GM19328 (cell line): Measurements from ENCODE around the gene B3GALNT2.
A peak's percentile ranks its signal among the peaks of the same experiment; 100 is the strongest.

ENCODE experiments used
- ATAC-seq: cut with Tn5 transposase; IDR thresholded peaks from one replicate; pipeline ENCODE4 v1.9.1; 2021; ENCODE audit warnings: mild to moderate bottlenecking, moderate library complexity; ENCODE audit not compliant: unreplicated experiment

Gene B3GALNT2

GRCh38 chr1:235455823-235456222 is 48.4 kb downstream of the B3GALNT2 start:
- no peak for ATAC-seq

GRCh38 chr1:235455097-235455496 is 49.2 kb downstream of the B3GALNT2 start:
- no peak for ATAC-seq

GRCh38 chr1:235454021-235454420 is 50.2 kb downstream of the B3GALNT2 start:
- ATAC-seq, result no peak

GRCh38 chr1:235450886-235451483 is 53.3 kb downstream of the B3GALNT2 start:
- ATAC-seq, result no peak

- ATAC-seq, result no peak
Measured at GRCh38 chr1:235450433-235450832, 53.8 kb downstream of the B3GALNT2 start.

GRCh38 chr1:235448616-235449015 is 55.6 kb downstream of the B3GALNT2 start:
- ATAC-seq, result no peak

GRCh38 chr1:235442788-235443429 is 61.3 kb downstream of the B3GALNT2 start:
- no peak for ATAC-seq

- ATAC-seq, result no peak
Measured at GRCh38 chr1:235441159-235441685, 63.0 kb downstream of the B3GALNT2 start.

- no peak for ATAC-seq
Measured at GRCh38 chr1:235434001-235434400, 70.3 kb downstream of the B3GALNT2 start.

- no peak for ATAC-seq
Measured at GRCh38 chr1:235430991-235431390, 73.3 kb downstream of the B3GALNT2 start.

- ATAC-seq, result no peak
Measured at GRCh38 chr1:235429143-235429542, 75.1 kb downstream of the B3GALNT2 start.

GRCh38 chr1:235427447-235427846 is 76.8 kb downstream of the B3GALNT2 start:
- no peak for ATAC-seq

GRCh38 chr1:235426680-235427079 is 77.6 kb downstream of the B3GALNT2 start:
- ATAC-seq, result no peak

GRCh38 chr1:235426143-235426542 is 78.1 kb downstream of the B3GALNT2 start:
- ATAC-seq, result no peak

GRCh38 chr1:235425357-235425756 is 78.9 kb downstream of the B3GALNT2 start:
- ATAC-seq, result no peak

GRCh38 chr1:235424092-235424491 is 80.2 kb downstream of the B3GALNT2 start:
- no peak for ATAC-seq

GRCh38 chr1:235423214-235423652 is 81.0 kb downstream of the B3GALNT2 start:
- no peak for ATAC-seq

- ATAC-seq, result no peak
Measured at GRCh38 chr1:235421751-235422150, 82.5 kb downstream of the B3GALNT2 start.

- no peak for ATAC-seq
Measured at GRCh38 chr1:235417086-235417697, 87.1 kb downstream of the B3GALNT2 start.

- ATAC-seq, result no peak
Measured at GRCh38 chr1:235416662-235417049, 87.6 kb downstream of the B3GALNT2 start.

GRCh38 chr1:235415008-235415904 is 89.0 kb downstream of the B3GALNT2 start:
- peak; percentile 73 for ATAC-seq
